Neural progenitor cell (in vitro differentiated cells): ENCODE measurements around the gene ARHGAP26. TPM values are rescaled to one million over a fixed set of nuclear protein-coding genes. Genes with fewer than 3 reads are reported as not detected.

Source experiments
- DNase-seq: peaks from one replicate; pipeline ENCODE4 v3.0.0-alpha.2; 2016; ENCODE audit warnings: low spot score
- H2AFZ ChIP-seq: fragments of 200-600 bp; sonication (generic); replicated peaks from 2 replicates; pipeline ENCODE4 v1.6.1; 2016; ENCODE audit warnings: antibody characterized with exemption
- H3F3A ChIP-seq: fragments of 200-600 bp; sonication (generic); 2 replicates; pipeline ENCODE4 v1.6.1; 2016; ENCODE audit warnings: antibody characterized with exemption, low read depth
- H3K27ac ChIP-seq: fragments of 200-600 bp; sonication (generic); 2 replicates; pipeline ENCODE4 v1.5.1; 2016; ENCODE audit warnings: mild to moderate bottlenecking
- H3K27me3 ChIP-seq: fragments of 200-600 bp; sonication (generic); 2 replicates; pipeline ENCODE4 v1.6.1; 2016; ENCODE audit warnings: mild to moderate bottlenecking, moderate library complexity
- H3K36me3 ChIP-seq: fragments of 200-600 bp; sonication (generic); 2 replicates; pipeline ENCODE4 v1.5.1; 2016
- H3K4me1 ChIP-seq: fragments of 200-600 bp; sonication (generic); 2 replicates; pipeline ENCODE4 v1.6.1; 2016; ENCODE audit warnings: mixed run types
- H3K4me2 ChIP-seq: fragments of 200-600 bp; sonication (generic); 2 replicates; pipeline ENCODE4 v1.6.1; 2016
- H3K4me3 ChIP-seq: fragments of 200-600 bp; sonication (generic); 2 replicates; pipeline ENCODE4 v1.5.1; 2016
- H3K79me2 ChIP-seq: fragments of 200-600 bp; sonication (generic); 2 replicates; pipeline ENCODE4 v1.6.1; 2016; ENCODE audit warnings: low read depth
- H3K9ac ChIP-seq: fragments of 200-600 bp; sonication (generic); 2 replicates; pipeline ENCODE4 v1.6.1; 2016
- H3K9me3 ChIP-seq: fragments of 200-600 bp; sonication (generic); 2 replicates; pipeline ENCODE4 v1.5.1; 2016; ENCODE audit warnings: low read depth
- H4K20me1 ChIP-seq: fragments of 200-600 bp; sonication (generic); 2 replicates; pipeline ENCODE4 v1.6.1; 2016; ENCODE audit warnings: low read depth
- H3K27ac Mint-ChIP-seq: 3 replicates; pipeline ENCODE4 v1.8.0; 2021; ENCODE audit warnings: mixed read lengths
- H3K27me3 Mint-ChIP-seq: 2 replicates; pipeline ENCODE4 v1.8.0; 2022; ENCODE audit warnings: low read depth, mild to moderate bottlenecking, inconsistent platforms, moderate library complexity, mixed read lengths; ENCODE audit not compliant: insufficient read depth
- H3K36me3 Mint-ChIP-seq: 3 replicates; pipeline ENCODE4 v1.8.0; 2021; ENCODE audit warnings: mixed read lengths
- H3K4me1 Mint-ChIP-seq: 3 replicates; pipeline ENCODE4 v1.8.0; 2021; ENCODE audit warnings: mixed read lengths
- H3K4me3 Mint-ChIP-seq: 3 replicates; pipeline ENCODE4 v1.8.0; 2021; ENCODE audit warnings: mild to moderate bottlenecking, moderate library complexity, mixed read lengths
- H3K9me3 Mint-ChIP-seq: 3 replicates; pipeline ENCODE4 v1.8.0; 2020; ENCODE audit warnings: mixed read lengths
- CTCF ChIP-seq: fragments of 200-600 bp; sonication (generic); IDR thresholded peaks from 2 replicates; pipeline ENCODE4 v1.5.1; 2017; ENCODE audit warnings: antibody characterized with exemption, mild to moderate bottlenecking
- EZH2 ChIP-seq: fragments of 200-600 bp; sonication (generic); IDR thresholded peaks from 2 replicates; pipeline ENCODE4 v1.6.1; 2017; ENCODE audit warnings: antibody characterized with exemption, mild to moderate bottlenecking, moderate library complexity
- EZH2phosphoT487 ChIP-seq: fragments of 200-600 bp; sonication (generic); IDR thresholded peaks from 2 replicates; pipeline ENCODE4 v1.6.1; 2017; ENCODE audit warnings: antibody characterized with exemption
- total RNA-seq: library from RNA; depleted of rRNA; stranded (reverse); fragments of >200 nt; gene quantifications from 2 replicates; pipeline ENCODE4 v1.2.3, GENCODE V29; 2015; ENCODE audit warnings: low replicate concordance

Gene ARHGAP26
- total RNA-seq, 1 donor from 2014 or later, result 7.0 TPM

- no peak overlapping the region for H2AFZ ChIP-seq
- H3K4me2 ChIP-seq, result no peak overlapping the region
- H3K9ac ChIP-seq, result no peak overlapping the region
- Mint-ChIP-seq H3K27ac (no peak overlapping the region), H3K4me1 (no peaks in the 10 kb centered on the region), H3K36me3 (no peaks in the 10 kb centered on the region), H3K27me3 (no peaks in the 10 kb centered on the region), H3K4me3 (no peak overlapping the region), H3K9me3 (no peaks in the 10 kb centered on the region)
- no peaks in the 10 kb centered on the region for H4K20me1 ChIP-seq
- no peaks in the 10 kb centered on the region for H3K36me3 ChIP-seq
- H3F3A ChIP-seq, result no peaks in the 10 kb centered on the region
- no peaks in the 10 kb centered on the region for H3K79me2 ChIP-seq
- TF ChIP-seq EZH2 (no peak), CTCF (no peak), EZH2phosphoT487 (no peak)
- no peak overlapping the region for H3K4me3 ChIP-seq
- no peak for DNase-seq
- H3K4me1 ChIP-seq, result no peaks in the 10 kb centered on the region
- no peaks in the 10 kb centered on the region for H3K27me3 ChIP-seq
- no peaks in the 10 kb centered on the region for H3K9me3 ChIP-seq
- no peak overlapping the region for H3K27ac ChIP-seq
Observed at GRCh38 chr5:143259254-143259605, 489.1 kb downstream of the ARHGAP26 start.

GRCh38 chr5:143261748-143262392 lies 491.7 kb downstream of the ARHGAP26 start:
- Histone ChIP-seq H3K9ac (no peak overlapping the region), H3K79me2 (no peaks in the 10 kb centered on the region), H3K36me3 (no peaks in the 10 kb centered on the region), H3K9me3 (no peaks in the 10 kb centered on the region), H3K4me2 (no peak overlapping the region), H4K20me1 (no peaks in the 10 kb centered on the region), H3K27me3 (no peaks in the 10 kb centered on the region), H2AFZ (no peak overlapping the region), H3F3A (no peaks in the 10 kb centered on the region), H3K27ac (no peak overlapping the region), H3K4me1 (no peaks in the 10 kb centered on the region), H3K4me3 (no peak overlapping the region)
- H3K4me3 Mint-ChIP-seq, result no peak overlapping the region
- no peaks in the 10 kb centered on the region for H3K4me1 Mint-ChIP-seq
- H3K36me3 Mint-ChIP-seq, result no peaks in the 10 kb centered on the region
- H3K27ac Mint-ChIP-seq, result no peak overlapping the region
- DNase-seq, result no peak
- peaks cover 8% of the 10 kb centered on the region for H3K9me3 Mint-ChIP-seq
- no peaks in the 10 kb centered on the region for H3K27me3 Mint-ChIP-seq
- no peak for TF ChIP-seq CTCF

- Mint-ChIP-seq H3K9me3 (peaks cover 11% of the 10 kb centered on the region), H3K27me3 (no peaks in the 10 kb centered on the region), H3K4me3 (no peak overlapping the region), H3K36me3 (no peaks in the 10 kb centered on the region), H3K27ac (no peak overlapping the region), H3K4me1 (no peaks in the 10 kb centered on the region)
- DNase-seq, result no peak
- TF ChIP-seq EZH2phosphoT487, result no peak
- no peak for TF ChIP-seq EZH2
- Histone ChIP-seq H3K27me3 (no peaks in the 10 kb centered on the region), H3F3A (no peaks in the 10 kb centered on the region), H3K79me2 (no peaks in the 10 kb centered on the region), H4K20me1 (no peaks in the 10 kb centered on the region), H3K36me3 (no peaks in the 10 kb centered on the region), H3K27ac (no peak overlapping the region), H3K4me1 (no peaks in the 10 kb centered on the region), H3K4me2 (no peak overlapping the region), H2AFZ (no peak overlapping the region), H3K9ac (no peak overlapping the region), H3K4me3 (no peak overlapping the region), H3K9me3 (no peaks in the 10 kb centered on the region)
Observed at GRCh38 chr5:143262393-143263174, 492.4 kb downstream of the ARHGAP26 start.

GRCh38 chr5:143263272-143263810 lies 493.2 kb downstream of the ARHGAP26 start:
- no peak for DNase-seq
- Histone ChIP-seq H3K36me3 (no peaks in the 10 kb centered on the region), H3K27ac (no peak overlapping the region), H3K4me3 (no peak overlapping the region), H4K20me1 (no peaks in the 10 kb centered on the region), H3K4me1 (no peaks in the 10 kb centered on the region), H3K9ac (no peak overlapping the region), H2AFZ (no peak overlapping the region), H3K79me2 (no peaks in the 10 kb centered on the region), H3F3A (no peaks in the 10 kb centered on the region), H3K27me3 (no peaks in the 10 kb centered on the region), H3K9me3 (no peaks in the 10 kb centered on the region), H3K4me2 (no peak overlapping the region)
- TF ChIP-seq CTCF (no peak), EZH2 (no peak), EZH2phosphoT487 (no peak)
- Mint-ChIP-seq H3K4me1 (no peaks in the 10 kb centered on the region), H3K4me3 (no peak overlapping the region), H3K36me3 (no peaks in the 10 kb centered on the region), H3K27ac (no peak overlapping the region), H3K27me3 (no peaks in the 10 kb centered on the region), H3K9me3 (peaks cover 17% of the 10 kb centered on the region)
